GM18508 (cell line): ENCODE measurements around the gene RPTOR.
"Not testable (repeated sequence)": the region's sequence is repeated elsewhere in the genome, so short reads cannot be mapped to it uniquely, and the experiment has no call there.

Experiments used
- ATAC-seq: cut with Tn5 transposase; IDR thresholded peaks from one replicate; pipeline ENCODE4 v1.9.1; 2021; ENCODE audit warnings: moderate number of reproducible peaks; ENCODE audit not compliant: insufficient read depth, unreplicated experiment

The RPTOR gene

GRCh38 chr17:80608326-80608725 is 63.7 kb downstream of the RPTOR start:
- no peak for ATAC-seq

GRCh38 chr17:80609757-80610156 is 65.1 kb downstream of the RPTOR start:
- ATAC-seq: no peak

GRCh38 chr17:80611816-80612215 is 67.2 kb downstream of the RPTOR start:
- ATAC-seq: no peak

- no peak for ATAC-seq
Observed at GRCh38 chr17:80612997-80613731, 68.5 kb downstream of the RPTOR start.

- no peak for ATAC-seq
Observed at GRCh38 chr17:80613732-80614071, 69.1 kb downstream of the RPTOR start.

- ATAC-seq: no peak
Observed at GRCh38 chr17:80614332-80615047, 69.9 kb downstream of the RPTOR start.

GRCh38 chr17:80615376-80615775 is 70.7 kb downstream of the RPTOR start:
- no peak for ATAC-seq

- ATAC-seq: no peak
Observed at GRCh38 chr17:80616705-80617104, 72.1 kb downstream of the RPTOR start.

GRCh38 chr17:80618304-80618703 is 73.7 kb downstream of the RPTOR start:
- ATAC-seq: no peak

GRCh38 chr17:80619535-80620235 is 75.0 kb downstream of the RPTOR start:
- no peak for ATAC-seq

GRCh38 chr17:80621335-80621996 is 76.8 kb downstream of the RPTOR start:
- ATAC-seq: no peak

- ATAC-seq: no peak
Observed at GRCh38 chr17:80621997-80622357, 77.3 kb downstream of the RPTOR start.

- ATAC-seq: no peak
Observed at GRCh38 chr17:80624864-80625263, 80.2 kb downstream of the RPTOR start.

- no peak for ATAC-seq
Observed at GRCh38 chr17:80625627-80626026, 81.0 kb downstream of the RPTOR start.

- ATAC-seq: not testable (repeated sequence)
Observed at GRCh38 chr17:80628881-80629280, 84.2 kb downstream of the RPTOR start.

GRCh38 chr17:80629298-80630028 is 84.8 kb downstream of the RPTOR start:
- no peak for ATAC-seq

- ATAC-seq: no peak
Observed at GRCh38 chr17:80630560-80631120, 86.0 kb downstream of the RPTOR start.

- no peak for ATAC-seq
Observed at GRCh38 chr17:80631142-80632045, 86.8 kb downstream of the RPTOR start.

- ATAC-seq: no peak
Observed at GRCh38 chr17:80632046-80632581, 87.5 kb downstream of the RPTOR start.
